Small intestine (tissue), 7 donors: ENCODE measurements around the gene LRRC53. TPM values are rescaled to one million over a fixed set of nuclear protein-coding genes. Genes with fewer than 3 reads are reported as not detected.

Source experiments
- DNase-seq, 2 donors: peaks; one replicate each; pipeline versions ENCODE4 v3.0.0 to v3.0.0-alpha.2; 2013
- FAIRE-seq: peaks from 2 replicates; lab custom pipeline; 2012; peaks lifted over from hg19 to GRCh38; lab: Jason Lieb, UNC
- H3K27ac ChIP-seq, 3 donors: one replicate each; pipeline ENCODE4 v1.5.1; 2013; ENCODE audit warnings: low read length in 2 of 3, mild to moderate bottlenecking in 2 of 3, control low read depth in 1 of 3, inconsistent platforms in 1 of 3, low read depth in 1 of 3, moderate library complexity in 1 of 3
- H3K27me3 ChIP-seq, 3 donors: one replicate each; pipeline ENCODE4 v1.6.1; 2013; ENCODE audit warnings: low read length in 3 of 3, inconsistent platforms in 1 of 3; ENCODE audit not compliant: control insufficient read depth in 3 of 3, insufficient read depth in 3 of 3
- H3K36me3 ChIP-seq, 3 donors: one replicate each; pipeline ENCODE4 v1.6.1; 2013; ENCODE audit warnings: low read length in 3 of 3, inconsistent platforms in 1 of 3, low read depth in 1 of 3, mild to moderate bottlenecking in 1 of 3, moderate library complexity in 1 of 3; ENCODE audit not compliant: control insufficient read depth in 3 of 3, insufficient read depth in 2 of 3
- H3K4me1 ChIP-seq, 3 donors: one replicate each; pipeline ENCODE4 v1.6.1; 2013; ENCODE audit warnings: low read length in 2 of 3, inconsistent platforms in 1 of 3, low read depth in 1 of 3, mild to moderate bottlenecking in 1 of 3, moderate library complexity in 1 of 3; ENCODE audit not compliant: control insufficient read depth in 3 of 3, insufficient read depth in 2 of 3
- H3K4me3 ChIP-seq, 3 donors: one replicate each; pipeline ENCODE4 v1.5.1; 2013; ENCODE audit warnings: low read length in 3 of 3, control low read depth in 1 of 3, inconsistent platforms in 1 of 3, low read depth in 1 of 3, mild to moderate bottlenecking in 1 of 3, moderate library complexity in 1 of 3
- H3K9me3 ChIP-seq, 2 donors: one replicate each; pipeline ENCODE4 v1.6.1; 2013; ENCODE audit warnings: low read depth in 1 of 2, low read length in 1 of 2; ENCODE audit not compliant: control insufficient read depth in 2 of 2, insufficient read depth in 1 of 2
- WGBS, 3 donors: extraction: QIAGEN DNeasy Blood & Tissue Kit; methylation state at CpG; one replicate each; pipeline ENCODE4 v1.1.7; 2013; 5-methylcytosine and 5-hydroxymethylcytosine counted together
- polyA plus RNA-seq, 4 donors: library from polyadenylated mRNA; stranded (reverse) in 3 of 4; unstranded in 1 of 4; fragments of 200-250 nt in 3 of 4; fragments of 120-200 nt in 1 of 4; gene quantifications; one replicate each; pipeline versions ENCODE4 v1.2.1 to v1.2.3, GENCODE V29; 2013
- donor health status: healthy with polysubstance abuse.
- donor health status: control.
- donor health status: control.
- donor health status: Bipolar disorder and iron deficiency.
- donor health status: healthy.

The LRRC53 gene
- polyA plus RNA-seq, 4 donors, result 0.03 TPM; not detected in 3

DNA sequence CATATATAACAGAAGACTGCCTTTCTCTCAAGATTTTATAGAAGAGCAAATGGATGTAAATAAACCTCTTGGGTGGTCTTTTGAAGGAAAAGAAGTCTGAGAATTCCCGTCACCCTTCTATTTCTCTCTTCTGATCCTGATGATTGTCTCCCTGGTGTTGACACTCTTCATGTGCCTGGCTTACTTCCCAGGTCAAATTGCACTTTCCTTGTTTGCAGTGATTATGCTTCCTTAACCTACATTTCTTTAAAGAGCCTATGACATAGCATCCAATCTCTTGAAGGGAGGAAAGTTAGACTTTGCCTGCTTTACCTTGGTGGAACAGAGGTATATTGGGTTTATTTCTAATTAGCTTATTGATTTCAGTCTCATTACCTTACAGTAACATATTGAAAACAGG is 80.1 kb downstream of the LRRC53 start:
- no peak for DNase-seq
- no peaks in the 10 kb centered on the region for H3K27me3 ChIP-seq
- no peaks in the 10 kb centered on the region for H3K4me1 ChIP-seq
- no peak overlapping the region for H3K27ac ChIP-seq
- H3K4me3 ChIP-seq, result no peak overlapping the region
- H3K36me3 ChIP-seq, result no peaks in the 10 kb centered on the region
- no peak for FAIRE-seq
- WGBS, 3 donors, result 0 to 27% (median 4%) methylated on average over 1 of the region's 1 CpG
- H3K9me3 ChIP-seq, result no peaks in the 10 kb centered on the region

- Histone ChIP-seq H3K4me3 (no peak overlapping the region), H3K27me3 (no peaks in the 10 kb centered on the region), H3K4me1 (no peaks in the 10 kb centered on the region), H3K36me3 (no peaks in the 10 kb centered on the region), H3K27ac (no peak overlapping the region), H3K9me3 (no peaks in the 10 kb centered on the region)
- FAIRE-seq (no peak), DNase-seq (no peak)
- 36 to 71% (median 55%) methylated on average over 4 of the region's 4 CpGs for WGBS, 3 donors
Measured at GRCh38 chr1:74431531-74431930, 80.9 kb downstream of the LRRC53 start.

DNA sequence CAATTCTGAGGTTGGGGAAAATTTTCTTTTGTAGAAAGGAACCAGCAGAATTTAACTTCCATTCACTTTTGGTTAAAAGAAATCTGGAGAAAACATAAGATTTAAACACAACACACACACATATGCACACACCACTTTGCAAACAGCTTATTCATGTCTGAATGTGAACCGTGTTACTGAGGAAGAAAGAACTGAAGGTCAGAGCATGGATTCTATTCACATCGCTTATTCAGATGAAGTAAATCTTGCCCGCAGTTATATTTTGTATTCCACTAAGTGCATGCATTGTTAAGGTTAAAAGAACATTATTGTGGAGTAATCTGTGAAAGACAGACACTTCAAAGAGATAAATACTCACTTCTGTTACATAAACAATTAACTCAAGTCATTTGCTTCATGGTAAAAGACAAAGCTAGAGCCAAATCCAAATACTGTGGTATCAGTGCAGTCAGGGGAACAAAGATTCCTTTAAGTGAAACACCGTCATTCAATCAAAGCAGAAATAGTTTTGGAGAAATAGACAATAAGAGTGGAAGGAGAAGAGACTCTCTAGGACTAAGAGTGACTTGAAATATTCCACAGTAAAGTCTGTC is 82.0 kb downstream of the LRRC53 start:
- Histone ChIP-seq H3K4me1 (no peaks in the 10 kb centered on the region), H3K9me3 (no peaks in the 10 kb centered on the region), H3K4me3 (no peak overlapping the region), H3K27me3 (no peaks in the 10 kb centered on the region), H3K36me3 (no peaks in the 10 kb centered on the region), H3K27ac (no peak overlapping the region)
- no peak for FAIRE-seq
- WGBS, 3 donors, result 56 to 66% (median 63%) methylated on average over 4 of the region's 4 CpGs
- DNase-seq, result no peak

DNA sequence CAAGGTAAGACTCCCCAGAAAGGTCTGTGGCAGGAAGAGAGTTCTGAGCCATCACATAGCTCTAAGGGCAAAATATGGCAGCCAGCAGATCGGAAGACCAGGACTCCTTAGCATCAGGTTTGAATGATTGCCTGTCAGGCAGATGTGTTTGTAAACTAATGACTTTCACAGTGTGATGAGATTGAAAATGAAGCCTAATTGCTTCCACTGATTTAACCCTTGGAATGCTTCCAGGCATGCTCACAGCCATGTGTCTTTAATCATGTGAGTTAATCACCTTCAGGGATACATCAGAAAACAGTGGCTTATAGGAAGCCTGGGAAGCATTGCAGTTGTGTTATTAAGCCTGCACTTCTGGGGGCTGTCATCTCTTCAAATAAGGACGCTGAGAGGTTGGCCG is 82.8 kb downstream of the LRRC53 start:
- Histone ChIP-seq H3K27me3 (no peaks in the 10 kb centered on the region), H3K4me3 (no peak overlapping the region), H3K9me3 (no peaks in the 10 kb centered on the region), H3K27ac (no peak overlapping the region), H3K4me1 (no peaks in the 10 kb centered on the region), H3K36me3 (no peaks in the 10 kb centered on the region)
- DNase-seq, result no peak
- FAIRE-seq, result no peak
- WGBS, 3 donors, result 82 to 84% (median 83%) methylated on average over 3 of the region's 3 CpGs

DNA sequence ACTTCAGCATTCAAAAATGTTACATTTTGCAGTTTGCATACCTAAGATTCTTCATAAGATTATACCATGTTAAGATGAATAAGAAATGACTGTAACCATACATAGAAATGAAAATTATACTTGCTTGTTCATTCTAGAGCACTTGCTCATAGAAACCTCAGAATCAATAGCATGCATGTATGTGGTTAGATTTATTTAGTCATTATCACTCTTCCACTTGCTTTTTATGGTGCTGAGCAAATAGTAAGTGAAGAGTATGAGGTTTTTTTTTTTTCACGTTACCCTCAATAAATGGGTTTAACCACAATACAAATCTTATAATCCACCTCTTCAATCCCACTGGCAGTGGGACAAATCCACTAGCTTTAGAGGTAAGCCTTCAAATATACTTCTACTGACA is 84.7 kb downstream of the LRRC53 start:
- H3K27me3 ChIP-seq, result no peaks in the 10 kb centered on the region
- 24 to 57% (median 48%) methylated on average over 1 of the region's 1 CpG for WGBS, 3 donors
- no peaks in the 10 kb centered on the region for H3K36me3 ChIP-seq
- H3K9me3 ChIP-seq, result no peaks in the 10 kb centered on the region
- no peak overlapping the region for H3K4me3 ChIP-seq
- no peaks in the 10 kb centered on the region for H3K4me1 ChIP-seq
- FAIRE-seq (no peak), DNase-seq (no peak)
- H3K27ac ChIP-seq, result no peak overlapping the region

DNA sequence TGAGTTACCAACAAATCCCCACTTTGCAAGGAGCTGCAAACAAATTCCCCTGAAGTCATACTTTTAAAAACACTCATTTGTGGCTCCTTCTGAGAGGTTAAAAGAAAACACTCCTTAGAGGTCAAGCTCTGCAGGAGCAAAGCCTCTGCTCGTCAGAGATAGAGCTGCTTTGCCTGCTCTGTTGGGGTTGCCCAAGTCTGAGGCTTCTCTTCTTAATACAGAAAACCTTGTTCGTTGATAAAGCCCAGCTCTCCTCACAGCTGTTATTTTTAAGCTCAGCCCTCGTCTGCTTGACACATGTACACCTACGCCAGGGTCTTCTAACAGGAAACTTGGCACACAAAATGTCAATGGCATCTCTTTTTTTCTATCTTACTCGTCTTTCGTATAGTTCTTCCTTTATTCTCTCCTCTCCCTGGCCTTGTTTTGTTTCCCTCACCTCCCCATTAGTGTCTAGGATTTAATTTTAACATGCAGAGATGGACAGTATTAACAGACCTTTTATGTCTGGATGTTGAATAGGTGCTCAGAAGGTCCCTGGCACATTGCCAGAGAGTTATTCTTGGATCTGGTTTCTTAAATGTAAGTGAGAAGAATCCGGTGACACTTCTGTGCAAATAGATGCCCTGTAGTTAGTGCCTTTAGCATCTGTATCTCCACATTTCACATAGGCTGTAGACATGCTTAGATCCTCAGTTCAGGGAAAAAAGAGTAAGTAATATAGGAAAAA is 86.0 kb downstream of the LRRC53 start:
- Histone ChIP-seq H3K27ac (no peak overlapping the region), H3K4me3 (no peak overlapping the region), H3K9me3 (no peaks in the 10 kb centered on the region), H3K36me3 (no peaks in the 10 kb centered on the region), H3K27me3 (no peaks in the 10 kb centered on the region), H3K4me1 (no peaks in the 10 kb centered on the region)
- 60 to 71% (median 60%) methylated on average over 7 of the region's 7 CpGs for whole genome bisulfite sequencing, 3 donors
- DNase-seq (no peak), FAIRE-seq (no peak)

DNA sequence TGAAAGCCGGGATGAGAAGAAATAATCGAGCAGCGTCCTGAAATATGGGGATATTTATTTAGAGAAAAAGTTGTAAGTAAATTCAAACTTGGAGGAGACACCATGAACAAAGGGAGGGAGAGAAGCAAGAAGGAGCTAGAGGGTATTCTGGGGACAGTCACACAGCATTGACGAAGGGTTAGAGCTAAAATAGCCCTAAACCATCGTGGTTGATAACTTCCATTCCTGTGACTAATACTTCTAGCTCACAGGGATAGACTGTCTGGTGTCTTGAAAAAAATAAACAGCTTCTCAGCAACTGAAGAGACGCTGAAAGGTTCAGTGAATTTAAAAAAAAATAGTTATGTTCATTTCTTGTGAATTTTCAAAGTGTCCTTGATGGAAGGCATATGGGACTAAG is 86.7 kb downstream of the LRRC53 start:
- Histone ChIP-seq H3K27me3 (no peaks in the 10 kb centered on the region), H3K27ac (no peak overlapping the region), H3K4me3 (no peak overlapping the region), H3K4me1 (no peaks in the 10 kb centered on the region), H3K9me3 (no peaks in the 10 kb centered on the region), H3K36me3 (no peaks in the 10 kb centered on the region)
- no peak for FAIRE-seq
- 72 to 82% (median 74%) methylated on average over 6 of the region's 6 CpGs for WGBS, 3 donors
- no peak for DNase-seq

DNA sequence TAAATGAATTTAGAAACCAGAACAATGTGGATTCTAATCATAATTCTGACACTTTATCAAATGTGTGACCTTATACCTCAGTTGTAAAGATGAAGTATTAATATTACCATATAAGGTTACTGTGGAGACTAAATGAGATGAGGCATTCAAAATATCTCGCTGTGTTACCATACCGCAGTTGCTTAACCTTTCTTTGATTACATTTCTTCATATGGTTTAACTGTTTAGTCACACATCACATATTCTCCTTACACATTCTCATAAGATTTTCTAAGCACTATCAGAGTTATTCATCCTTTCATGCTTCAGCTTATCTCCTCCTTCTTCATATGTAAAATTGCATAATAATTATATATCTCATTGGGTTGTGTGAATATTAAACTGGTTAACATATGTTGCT is 88.9 kb downstream of the LRRC53 start:
- FAIRE-seq (no peak), DNase-seq (no peak)
- Histone ChIP-seq H3K4me1 (no peaks in the 10 kb centered on the region), H3K27ac (no peak overlapping the region), H3K36me3 (no peaks in the 10 kb centered on the region), H3K9me3 (no peaks in the 10 kb centered on the region), H3K4me3 (no peak overlapping the region), H3K27me3 (no peaks in the 10 kb centered on the region)
- 90 to 95% (median 91%) methylated on average over 2 of the region's 2 CpGs for WGBS, 3 donors
